Common myeloid progenitor, CD34-positive (primary cell): ENCODE data around the gene CD40.

Experiments used
- CTCF ChIA-PET: fragments of 350-600 bp; sonication (Branson Sonifier 250); formaldehyde crosslinking; loops from one replicate; lab custom pipeline; 2021; ENCODE audit warnings: antibody characterized with exemption; lab: Charles Lee
- POLR2A ChIA-PET: fragments of 350-600 bp; sonication (Branson Sonifier 250); formaldehyde crosslinking; loops from one replicate; lab custom pipeline; 2021; ENCODE audit warnings: antibody characterized with exemption; lab: Charles Lee
- DNase-seq, 3 donors: peaks; one replicate each; pipeline versions ENCODE4 v3.0.0 to v3.0.0-alpha.2; 2013
- H3K27ac ChIP-seq, 2 experiments: 1 replicate in 1 of 2; 2 replicates in 1 of 2; pipeline ENCODE4 v1.7.0; 2013; ENCODE audit warnings: inconsistent platforms in 2 of 2, low read length in 2 of 2, mild to moderate bottlenecking in 2 of 2, low read depth in 1 of 2, moderate library complexity in 1 of 2; ENCODE audit not compliant: severe bottlenecking in 2 of 2, insufficient read depth in 1 of 2, poor library complexity in 1 of 2
- H3K27me3 ChIP-seq, 5 experiments: replicated peaks in 2 of 5; 1 replicate in 3 of 5; 2 replicates in 2 of 5; pipeline versions ENCODE4 v1.6.1 to v1.7.0; 2013; ENCODE audit warnings: low read length in 4 of 5, mild to moderate bottlenecking in 2 of 5, moderate library complexity in 2 of 5, inconsistent platforms in 1 of 5; ENCODE audit not compliant: insufficient read depth in 5 of 5, control insufficient read depth in 4 of 5
- H3K36me3 ChIP-seq, 4 experiments: 1 replicate in 2 of 4; 2 replicates in 2 of 4; pipeline versions ENCODE4 v1.6.1 to v1.7.0; 2013; ENCODE audit warnings: low read length in 3 of 4, control low read depth in 1 of 4, mild to moderate bottlenecking in 1 of 4; ENCODE audit not compliant: control insufficient read depth in 4 of 4, insufficient read depth in 4 of 4
- H3K4me1 ChIP-seq, 4 experiments: 1 replicate in 3 of 4; 2 replicates in 1 of 4; pipeline versions ENCODE4 v1.6.1 to v1.7.1; 2013; ENCODE audit warnings: low read length in 3 of 4, mild to moderate bottlenecking in 3 of 4, control low read depth in 1 of 4, inconsistent platforms in 1 of 4, moderate library complexity in 1 of 4; ENCODE audit not compliant: control insufficient read depth in 4 of 4, insufficient read depth in 4 of 4; ENCODE audit errors: control extremely low read depth in 1 of 4
- H3K4me3 ChIP-seq, 7 experiments: 1 replicate in 4 of 7; 2 replicates in 3 of 7; pipeline versions ENCODE4 v1.5.1 to v1.7.0; 2013; ENCODE audit warnings: mild to moderate bottlenecking in 7 of 7, low read length in 6 of 7, moderate library complexity in 6 of 7, inconsistent platforms in 2 of 7, low read depth in 2 of 7, control low read depth in 1 of 7; ENCODE audit not compliant: insufficient read depth in 4 of 7, control insufficient read depth in 1 of 7; ENCODE audit errors: extremely low read depth in 1 of 7
- H3K9me3 ChIP-seq, 5 experiments: 1 replicate in 4 of 5; 2 replicates in 1 of 5; pipeline versions ENCODE4 v1.6.1 to v1.7.1; 2013; ENCODE audit warnings: low read length in 4 of 5, mild to moderate bottlenecking in 2 of 5, inconsistent platforms in 1 of 5, low read depth in 1 of 5, moderate library complexity in 1 of 5; ENCODE audit not compliant: control insufficient read depth in 4 of 5, insufficient read depth in 2 of 5; ENCODE audit errors: control extremely low read depth in 1 of 5
- WGBS: methylation state at CpG from one replicate; pipeline ENCODE4 v1.1.5; 2013; ENCODE audit not compliant: insufficient coverage; 5-methylcytosine and 5-hydroxymethylcytosine counted together

The CD40 gene

GRCh38 chr20:46144432-46145025, 26.4 kb downstream of the CD40 start:
- no peaks in the 10 kb centered on the region for H3K36me3 ChIP-seq
- no peaks in the 10 kb centered on the region for H3K9me3 ChIP-seq
- DNase-seq = no peak
- ChIA-PET CTCF (interaction anchor here (1.4 kb wide), 1 partner anchor 205 kb away, joined by 4 read pairs; no protein-coding TSS in a partner anchor), POLR2A (no interaction called here)
- no peak overlapping the region for H3K4me3 ChIP-seq
- H3K27ac ChIP-seq = no peak overlapping the region
- H3K27me3 ChIP-seq = peaks cover 3 to 22% (median 17%) of the 10 kb centered on the region in 5 experiments
- H3K4me1 ChIP-seq = no peaks in the 10 kb centered on the region
- WGBS = 88% methylated on average over 8 of the region's 8 CpGs

- Histone ChIP-seq H3K9me3 (no peaks in the 10 kb centered on the region), H3K27ac (no peak overlapping the region), H3K4me1 (no peaks in the 10 kb centered on the region), H3K36me3 (no peaks in the 10 kb centered on the region), H3K27me3 (peaks cover under 1 to 19% (median 15%) of the 10 kb centered on the region in 5 experiments), H3K4me3 (no peak overlapping the region)
- CTCF ChIA-PET = interaction anchor here (1.4 kb wide), 1 partner anchor 203 kb away, joined by 4 read pairs; no protein-coding TSS in a partner anchor
- no peak for DNase-seq
- 87% methylated on average over 3 of the region's 3 CpGs for WGBS
- POLR2A ChIA-PET = no interaction called here
These were observed 27.6 kb downstream of the CD40 start for GRCh38 chr20:46145713-46146112.

GRCh38 chr20:46148313-46149208, 30.4 kb downstream of the CD40 start:
- no peaks in the 10 kb centered on the region for H3K4me1 ChIP-seq
- H3K4me3 ChIP-seq = no peak overlapping the region
- H3K27me3 ChIP-seq = peaks cover 0 to 13% (median 8%) of the 10 kb centered on the region in 5 experiments
- no peaks in the 10 kb centered on the region for H3K36me3 ChIP-seq
- no peak overlapping the region for H3K27ac ChIP-seq
- WGBS = 91% methylated on average over 13 of the region's 14 CpGs
- POLR2A ChIA-PET = no interaction called here
- CTCF ChIA-PET = interaction anchor here (1.2 kb wide), 1 partner anchor 26 kb away, joined by 4 read pairs; no protein-coding TSS in a partner anchor
- no peaks in the 10 kb centered on the region for H3K9me3 ChIP-seq
- DNase-seq = no peak

GRCh38 chr20:46150943-46151342, 32.8 kb downstream of the CD40 start:
- H3K9me3 ChIP-seq = no peaks in the 10 kb centered on the region
- peaks cover 0 to 21% (median 9%) of the 10 kb centered on the region in 5 experiments for H3K27me3 ChIP-seq
- H3K27ac ChIP-seq = no peak overlapping the region
- ChIA-PET POLR2A (no interaction called here), CTCF (interaction anchor here (0.9 to 1.5 kb wide), 2 partner anchors 12 to 18 kb away, joined by 3 to 5 read pairs; no protein-coding TSS in a partner anchor)
- H3K4me3 ChIP-seq = no peak overlapping the region
- DNase-seq = no peak
- no peaks in the 10 kb centered on the region for H3K4me1 ChIP-seq
- no peaks in the 10 kb centered on the region for H3K36me3 ChIP-seq
- 72% methylated on average over 4 of the region's 5 CpGs for WGBS

GRCh38 chr20:46151936-46152335, 33.8 kb downstream of the CD40 start:
- Histone ChIP-seq H3K9me3 (no peaks in the 10 kb centered on the region), H3K36me3 (no peaks in the 10 kb centered on the region), H3K27me3 (peaks cover 0 to 23% (median 6%) of the 10 kb centered on the region in 5 experiments), H3K27ac (no peak overlapping the region), H3K4me3 (no peak overlapping the region), H3K4me1 (no peaks in the 10 kb centered on the region)
- POLR2A ChIA-PET = no interaction called here
- CTCF ChIA-PET = interaction anchor here (0.6 kb wide), 1 partner anchor 11 kb away, joined by 3 read pairs; no protein-coding TSS in a partner anchor
- no peak for DNase-seq
- WGBS = 86% methylated on average over 4 of the region's 7 CpGs

- no peak for DNase-seq
- POLR2A ChIA-PET = no interaction called here
- CTCF ChIA-PET = interaction anchor here (1.2 kb wide), 1 partner anchor 13 kb away, joined by 3 read pairs; no protein-coding TSS in a partner anchor
- no peaks in the 10 kb centered on the region for H3K36me3 ChIP-seq
- no peaks in the 10 kb centered on the region for H3K4me1 ChIP-seq
- no peak overlapping the region for H3K4me3 ChIP-seq
- H3K27me3 ChIP-seq = peaks cover 0 to 23% (median 5%) of the 10 kb centered on the region in 5 experiments
- no peak overlapping the region for H3K27ac ChIP-seq
- whole genome bisulfite sequencing = 76% methylated on average over 29 of the region's 33 CpGs
- H3K9me3 ChIP-seq = no peaks in the 10 kb centered on the region
These were observed 34.9 kb downstream of the CD40 start for GRCh38 chr20:46152824-46153586.
